Renal cortex interstitium (tissue), 11 donors: ENCODE measurements around the gene FBXO36. TPM values are rescaled to one million over a fixed set of nuclear protein-coding genes. Genes with fewer than 3 reads are reported as not detected.
"Not testable (repeated sequence)": the region's sequence is repeated elsewhere in the genome, so short reads cannot be mapped to it uniquely, and the experiment has no call there.

ENCODE experiments used
- DNase-seq, 11 donors: peaks; one replicate each; pipeline ENCODE4 v3.0.0-alpha.2; 2013; ENCODE audit warnings: low read depth in 9 of 11, low spot score in 4 of 11; ENCODE audit errors: extremely low read depth in 1 of 11
- polyA plus RNA-seq, 3 donors: library from polyadenylated mRNA; unstranded; fragments of 120-200 nt; gene quantifications; one replicate each; pipeline ENCODE4 v1.2.1, GENCODE V29; 2013; ENCODE audit not compliant: insufficient read length in 3 of 3

Gene FBXO36
- polyA plus RNA-seq, 3 donors, result 5.8 to 6.9 (median 6.4) TPM

GRCh38 chr2:229943770-229944449 is 21.6 kb downstream of the FBXO36 start:
- no peak for DNase-seq

DNA sequence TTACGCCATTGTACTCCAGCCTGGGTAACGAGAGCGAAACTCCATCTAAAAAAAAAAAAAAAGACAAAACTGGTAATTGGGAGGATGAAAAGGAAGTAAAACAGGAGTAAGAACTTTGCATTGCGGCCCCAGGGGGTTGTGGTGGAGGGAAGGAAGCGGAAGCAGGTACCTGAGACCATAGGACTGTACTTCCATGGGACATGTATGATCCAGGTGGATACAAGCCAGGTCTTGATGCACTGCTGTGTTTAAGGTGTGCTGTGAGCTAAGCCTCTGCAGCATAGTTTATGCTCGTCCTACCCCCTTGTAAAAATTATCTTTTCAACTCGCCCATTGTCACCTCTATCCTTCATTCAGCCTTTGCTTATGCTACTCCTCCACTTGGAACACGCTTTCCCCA is 23.7 kb downstream of the FBXO36 start:
- no peak for DNase-seq

DNA sequence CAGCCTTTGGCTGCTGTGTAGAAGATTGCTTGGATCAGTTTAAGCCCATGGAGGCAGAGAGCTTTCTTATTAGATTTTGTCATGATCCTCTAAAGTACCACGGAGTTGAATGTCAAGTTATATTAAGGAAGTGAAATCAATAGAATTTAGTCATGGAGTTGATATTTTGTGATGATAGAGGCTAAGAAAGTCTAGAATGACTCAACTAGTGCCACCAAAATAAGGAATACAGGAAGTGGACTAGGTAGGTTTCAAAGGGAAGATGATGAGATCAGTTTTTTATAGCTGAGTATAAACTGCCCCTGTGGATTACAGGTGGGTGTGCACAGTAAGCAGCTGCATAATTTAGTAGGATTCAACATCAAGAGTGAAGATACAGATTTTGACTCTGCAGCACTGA is 25.2 kb downstream of the FBXO36 start:
- DNase-seq, result no peak

DNA sequence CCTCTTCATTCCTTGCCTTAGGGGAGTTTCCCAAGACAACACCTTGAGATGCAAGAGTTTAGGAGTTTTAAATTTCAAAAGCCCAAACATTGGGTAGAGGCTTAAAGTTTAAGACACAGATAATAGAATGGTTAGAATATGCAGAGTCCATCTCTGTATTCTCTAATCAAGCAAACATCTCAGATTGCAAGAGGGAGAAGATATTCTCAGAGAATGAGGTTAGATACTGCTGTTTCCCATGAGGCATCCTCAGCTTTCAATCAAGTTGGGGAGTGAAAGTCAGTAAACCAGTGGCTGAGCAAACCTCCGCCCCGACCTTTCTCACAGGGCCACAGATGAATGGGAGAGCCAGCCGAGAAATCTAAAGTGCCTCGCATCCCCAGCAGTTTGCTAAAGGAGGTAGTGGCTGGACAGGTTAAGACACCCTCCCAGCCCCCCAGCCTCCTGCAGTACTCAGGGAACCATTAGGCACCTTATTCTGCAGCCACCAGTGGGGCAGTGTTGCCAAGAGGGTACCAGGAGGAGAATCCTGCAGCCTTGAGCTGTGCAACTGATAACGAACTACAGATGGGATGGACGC is 30.0 kb downstream of the FBXO36 start:
- no peak for DNase-seq

- no peak for DNase-seq
Measured at GRCh38 chr2:229955663-229956062, 33.4 kb downstream of the FBXO36 start.

DNA sequence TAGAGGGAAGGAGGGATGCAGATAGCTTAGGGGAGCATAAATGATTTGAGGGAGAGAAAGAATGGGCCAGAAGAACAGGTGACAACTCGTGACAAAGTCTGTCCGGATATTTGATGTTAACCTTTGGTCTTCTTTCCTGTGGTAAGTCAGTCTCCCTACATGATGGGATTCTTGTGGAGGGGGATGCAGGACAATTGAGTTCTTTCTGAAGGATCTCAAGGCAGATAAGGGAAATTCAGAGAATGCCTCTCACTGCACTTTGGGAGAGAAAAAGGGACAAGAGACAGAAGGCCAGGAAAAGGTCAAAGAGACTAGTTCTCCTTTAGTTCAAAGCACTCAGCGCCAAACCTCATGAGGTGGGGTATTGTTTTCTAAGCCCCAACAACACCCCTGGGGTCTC is 34.2 kb downstream of the FBXO36 start:
- DNase-seq, result no peak

DNA sequence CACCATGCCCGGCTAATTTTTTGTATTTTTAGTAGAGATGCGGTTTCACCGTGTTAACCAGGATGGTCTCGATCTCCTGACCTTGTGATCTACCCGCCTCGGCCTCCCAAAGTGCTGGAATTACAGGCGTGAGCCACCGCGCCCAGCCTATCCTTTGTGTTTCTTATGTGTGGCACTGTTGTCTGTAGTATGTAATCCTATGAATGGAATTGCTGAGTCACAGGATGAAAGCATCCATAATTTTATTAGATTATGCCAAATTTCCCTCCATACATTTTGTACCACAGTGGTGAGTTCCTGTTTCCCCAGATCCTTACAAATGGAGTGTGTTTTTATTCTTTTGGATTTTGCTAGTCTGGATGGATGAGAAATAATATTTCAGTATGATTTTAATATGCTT is 41.3 kb downstream of the FBXO36 start:
- DNase-seq, result not testable (repeated sequence)

DNA sequence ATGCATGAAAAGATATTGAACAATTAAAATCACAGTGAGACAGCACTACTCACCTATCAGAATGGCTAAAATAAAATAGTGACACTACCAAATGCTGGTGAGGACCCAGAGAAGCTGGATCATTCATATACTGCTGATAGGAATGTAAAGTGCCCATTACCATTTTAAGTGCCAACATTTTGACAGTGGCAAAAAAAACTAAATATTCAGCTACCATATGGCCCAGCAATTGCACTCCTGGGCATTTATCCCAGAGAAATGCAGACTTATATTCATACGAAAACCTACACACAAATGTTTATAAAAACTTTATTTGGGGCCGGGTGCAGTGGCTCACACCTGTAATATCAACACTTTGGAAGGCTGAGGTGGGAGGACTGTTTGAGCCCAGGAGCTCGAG is 47.6 kb downstream of the FBXO36 start:
- DNase-seq, result no peak

GRCh38 chr2:229970406-229970805 is 48.1 kb downstream of the FBXO36 start:
- DNase-seq, result no peak

GRCh38 chr2:229971298-229971790 is 49.0 kb downstream of the FBXO36 start:
- no peak for DNase-seq

DNA sequence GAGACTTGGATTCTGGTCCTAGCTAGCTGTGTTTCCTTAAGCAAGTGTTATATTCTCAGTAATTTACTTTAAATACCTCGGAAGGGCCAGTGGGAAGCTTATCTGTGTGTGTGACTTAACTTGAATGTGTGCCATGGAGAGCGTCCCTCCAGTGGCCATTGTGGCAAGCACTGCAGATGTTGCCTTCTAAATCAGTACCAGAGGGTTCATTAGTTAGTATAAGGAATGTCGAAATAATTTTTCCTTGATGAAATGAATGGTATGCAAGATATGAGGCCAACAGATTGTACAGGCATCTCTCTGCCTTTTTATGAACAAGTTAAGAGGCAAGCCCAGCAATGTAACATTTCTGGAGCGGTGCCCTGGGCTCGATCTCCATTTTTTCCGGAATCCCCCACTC is 52.0 kb downstream of the FBXO36 start:
- DNase-seq, result peak in 1 of 11 donors; percentile 3

DNA sequence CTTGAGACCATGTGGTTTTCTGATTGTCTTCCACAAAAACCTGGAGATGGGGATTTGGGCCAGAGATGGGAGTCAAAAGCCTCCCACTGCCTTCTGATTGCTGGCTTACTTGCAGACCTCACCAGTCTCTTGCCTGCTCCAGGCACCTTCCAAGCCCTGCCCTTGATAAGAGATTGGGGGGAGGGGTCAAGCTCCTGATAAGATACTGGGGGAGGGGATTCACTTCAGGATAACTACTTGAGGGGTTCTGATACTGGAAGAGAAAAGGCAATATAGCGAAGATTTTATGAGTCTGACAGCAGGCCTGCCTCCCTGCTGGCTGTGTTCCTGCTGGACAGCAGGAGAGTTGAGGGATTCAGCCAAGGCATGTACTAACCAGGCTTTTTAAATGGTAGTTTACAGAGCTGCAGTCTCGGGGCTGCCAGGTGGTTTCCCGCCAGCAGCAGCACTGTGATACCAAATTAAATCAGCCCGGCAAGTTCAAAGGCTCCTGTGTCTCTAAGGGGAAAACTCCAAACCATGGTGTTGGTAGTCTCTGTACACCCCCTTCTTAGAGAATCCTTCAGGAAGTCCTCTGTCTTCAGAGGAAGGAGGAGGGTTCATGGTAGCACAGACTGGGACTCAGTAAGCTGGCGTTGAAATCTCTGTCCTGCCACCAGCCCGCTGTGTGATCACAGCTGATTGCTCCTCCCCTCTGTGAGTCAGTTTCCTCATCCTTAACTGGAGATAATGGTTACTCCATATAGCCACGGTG is 58.3 kb downstream of the FBXO36 start:
- no peak for DNase-seq

DNA sequence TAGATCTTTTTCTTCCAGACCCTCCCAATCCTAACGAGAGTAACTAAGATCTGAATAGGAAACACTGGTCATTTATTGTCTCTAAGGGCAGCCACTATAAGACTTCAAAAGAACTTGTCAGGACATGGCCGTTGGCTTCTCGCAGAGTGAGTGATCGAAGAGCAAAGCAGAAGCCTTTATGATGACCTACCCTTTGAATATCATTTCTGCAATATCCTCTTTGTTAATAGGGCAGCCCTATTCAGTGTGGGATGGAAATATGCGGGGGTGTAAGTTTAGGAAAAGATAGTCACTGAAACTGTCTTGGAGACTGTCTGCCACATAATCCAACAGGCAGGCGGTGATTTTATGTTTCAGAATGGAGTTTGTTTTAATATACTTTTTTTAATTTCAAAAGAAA is 70.9 kb downstream of the FBXO36 start:
- DNase-seq, result no peak

DNA sequence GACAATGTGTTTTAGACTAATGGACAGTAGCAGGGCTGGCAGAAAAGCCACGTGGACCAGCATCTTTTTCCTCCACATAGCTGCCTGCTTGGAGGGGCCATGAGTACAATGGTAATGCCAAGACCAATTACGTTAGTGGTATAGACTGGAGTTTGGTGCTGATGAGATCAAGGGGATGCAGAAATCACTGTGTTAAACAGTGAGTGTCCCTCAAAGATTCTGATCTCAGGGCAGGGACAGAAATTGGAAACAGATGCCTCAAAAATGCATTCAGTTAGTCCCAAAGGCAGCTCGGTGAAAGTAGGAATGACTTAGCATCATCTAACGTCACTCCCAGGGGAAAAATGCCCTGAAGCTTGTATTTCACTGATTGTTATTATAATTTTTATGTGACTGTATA is 74.0 kb downstream of the FBXO36 start:
- DNase-seq, result no peak

- DNase-seq, result no peak
Measured at GRCh38 chr2:229997565-229997964, 75.3 kb downstream of the FBXO36 start.

DNA sequence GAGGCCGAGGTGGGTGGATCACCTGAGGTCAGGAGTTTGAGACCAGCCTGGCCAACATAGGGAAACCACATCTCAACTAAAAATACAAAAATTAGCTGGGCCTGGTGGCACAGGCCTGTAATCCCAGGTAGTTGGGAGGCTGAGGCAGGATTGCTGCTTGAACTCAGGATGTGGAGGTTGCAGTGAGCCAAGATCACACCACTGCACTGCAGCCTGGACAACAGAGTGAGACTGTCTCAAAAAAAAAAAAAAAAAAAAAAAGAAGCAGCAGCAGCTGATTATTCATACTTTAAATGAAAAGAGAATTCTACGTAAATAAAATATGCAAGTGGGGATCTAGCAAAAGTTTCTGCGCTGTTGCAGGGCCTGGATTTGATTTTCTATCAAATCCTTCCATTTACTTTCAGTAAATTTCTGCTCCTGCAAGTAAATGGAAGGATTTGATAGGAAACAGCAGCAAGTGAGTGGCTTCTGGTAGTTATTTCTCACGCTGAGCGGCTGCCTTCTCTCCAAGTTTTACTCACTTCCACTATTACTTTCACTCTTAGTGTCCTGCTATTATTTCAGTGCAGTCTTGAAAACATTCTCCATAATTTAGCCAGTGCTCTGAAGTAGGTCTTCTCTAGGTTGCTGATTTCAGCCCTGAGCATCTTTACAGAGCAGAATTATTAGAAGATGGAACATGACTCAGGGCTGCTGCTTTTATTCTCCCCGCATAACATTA is 78.0 kb downstream of the FBXO36 start:
- DNase-seq, result no peak

- DNase-seq, result peak; percentile 11 to 35 (median 14)
Measured at GRCh38 chr2:230007931-230008707, 85.8 kb downstream of the FBXO36 start.

DNA sequence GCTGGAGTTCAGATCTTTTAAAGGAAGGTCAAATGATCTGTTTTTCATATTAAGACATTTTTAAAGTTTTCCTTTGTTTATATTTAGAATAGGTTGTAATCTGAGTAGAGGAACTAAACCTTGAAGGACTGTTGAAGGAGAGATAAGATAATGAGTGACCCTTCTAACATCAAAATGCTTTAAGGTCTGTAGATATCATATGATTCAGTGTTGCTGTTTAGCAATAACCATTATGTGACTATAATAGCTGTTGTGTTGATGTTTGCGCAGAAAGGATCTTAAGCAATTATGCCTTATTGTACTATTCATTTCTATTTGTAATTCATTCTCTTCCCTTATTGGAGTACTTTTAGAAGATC is 86.4 kb downstream of the FBXO36 start:
- no peak for DNase-seq

DNA sequence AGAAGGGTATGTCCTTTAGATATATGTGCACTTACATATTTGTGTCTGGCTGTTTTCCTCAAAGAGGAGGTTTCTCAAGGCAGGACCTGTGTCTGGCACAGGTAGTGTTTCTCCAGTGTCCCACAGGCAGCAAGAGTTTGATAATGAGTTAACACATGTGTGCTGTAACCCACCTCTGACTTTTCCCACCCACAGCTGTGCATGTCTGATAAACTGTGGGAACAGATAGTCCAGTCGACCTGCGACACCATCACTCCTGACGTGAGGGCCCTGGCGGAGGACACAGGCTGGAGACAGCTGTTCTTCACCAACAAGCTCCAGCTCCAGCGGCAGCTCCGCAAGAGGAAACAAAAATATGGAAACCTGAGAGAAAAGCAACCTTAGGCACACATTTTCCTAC is 88.2 kb downstream of the FBXO36 start:
- no peak for DNase-seq
